Measurements from ENCODE around the gene TBC1D22B. TPM values are rescaled to one million over a fixed set of nuclear protein-coding genes. Genes with fewer than 3 reads are reported as not detected.

Gene TBC1D22B
- total RNA-seq, 1 experiment from 2014 or later: 9.1 TPM

DNA sequence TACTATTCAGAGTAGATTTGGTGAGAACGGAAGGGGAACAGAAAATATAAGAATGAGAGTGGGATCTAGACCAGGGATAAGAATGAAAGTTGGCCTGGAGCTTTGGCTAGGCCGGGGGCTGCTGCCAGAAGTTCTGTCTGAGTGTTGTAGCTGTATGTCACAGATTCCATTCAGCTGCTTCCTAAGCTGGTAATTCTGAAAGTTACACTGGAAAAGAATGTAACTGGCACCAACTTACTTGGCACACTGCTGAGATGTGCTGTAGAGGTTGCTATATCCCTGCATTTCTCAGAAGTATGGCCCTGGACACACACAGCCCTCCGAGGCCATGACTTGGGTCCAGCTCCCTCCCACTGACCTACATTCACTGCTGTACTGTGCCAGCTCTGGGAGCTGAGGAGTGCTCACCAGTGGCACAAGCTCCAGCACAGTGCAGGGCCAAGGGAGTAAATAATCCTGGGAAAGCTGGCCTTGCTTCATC, 26.1 kb downstream of the TBC1D22B start:
- H3K27me3 ChIP-seq (ENCODE audit: low read length): no peaks in the 10 kb centered on the region
- no peak overlapping the region for H3K4me2 ChIP-seq (ENCODE audit: low read length)
- TF ChIP-seq, protein P1, sequence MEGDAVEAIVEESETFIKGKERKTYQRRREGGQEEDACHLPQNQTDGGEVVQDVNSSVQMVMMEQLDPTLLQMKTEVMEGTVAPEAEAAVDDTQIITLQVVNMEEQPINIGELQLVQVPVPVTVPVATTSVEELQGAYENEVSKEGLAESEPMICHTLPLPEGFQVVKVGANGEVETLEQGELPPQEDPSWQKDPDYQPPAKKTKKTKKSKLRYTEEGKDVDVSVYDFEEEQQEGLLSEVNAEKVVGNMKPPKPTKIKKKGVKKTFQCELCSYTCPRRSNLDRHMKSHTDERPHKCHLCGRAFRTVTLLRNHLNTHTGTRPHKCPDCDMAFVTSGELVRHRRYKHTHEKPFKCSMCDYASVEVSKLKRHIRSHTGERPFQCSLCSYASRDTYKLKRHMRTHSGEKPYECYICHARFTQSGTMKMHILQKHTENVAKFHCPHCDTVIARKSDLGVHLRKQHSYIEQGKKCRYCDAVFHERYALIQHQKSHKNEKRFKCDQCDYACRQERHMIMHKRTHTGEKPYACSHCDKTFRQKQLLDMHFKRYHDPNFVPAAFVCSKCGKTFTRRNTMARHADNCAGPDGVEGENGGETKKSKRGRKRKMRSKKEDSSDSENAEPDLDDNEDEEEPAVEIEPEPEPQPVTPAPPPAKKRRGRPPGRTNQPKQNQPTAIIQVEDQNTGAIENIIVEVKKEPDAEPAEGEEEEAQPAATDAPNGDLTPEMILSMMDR (conservative IDR thresholded peaks at IDR 0.05; ENCODE audit: low read depth, low read length): no peak
- no peak for TF ChIP-seq EZH2phosphoT487 (IDR thresholded peaks at IDR 0.05; ENCODE audit: borderline replicate concordance, low read length)
- TF ChIP-seq EZH2 (IDR thresholded peaks at IDR 0.05; ENCODE audit: low read length, unreplicated experiment): no peak
- peaks cover 38% of the 10 kb centered on the region for H3K36me3 ChIP-seq (ENCODE audit: low read depth, low read length)
- no peaks in the 10 kb centered on the region for H3K9me3 ChIP-seq (ENCODE audit: low read length)
- H3K9me2 ChIP-seq (replicated peaks; ENCODE audit: low read length): no peaks in the 10 kb centered on the region
- DNase-seq (no peak), ATAC-seq (no peak)
- no peak overlapping the region for H3K27ac ChIP-seq (ENCODE audit: low read length)
- POLR2A ChIA-PET (ENCODE audit: unreplicated experiment): no interaction called here
- H3K9ac ChIP-seq (ENCODE audit: low read length): no peak overlapping the region
- intact Hi-C loops (cut with micrococcal nuclease): no loop called here
- no peaks in the 10 kb centered on the region for H4K20me1 ChIP-seq (ENCODE audit: low read length)
- no peak overlapping the region for H2AFZ ChIP-seq (ENCODE audit: low read length)
- BruUV-seq (replicated peaks): no TSS peak
- H3K79me2 ChIP-seq (ENCODE audit: low read length): no peaks in the 10 kb centered on the region
- no peak overlapping the region for H3K4me3 ChIP-seq (ENCODE audit: low read length)
- CTCF ChIA-PET: no interaction called here
- no peaks in the 10 kb centered on the region for H3K4me1 ChIP-seq (ENCODE audit: insufficient read depth, low read length)
- no peaks in the 10 kb centered on the region for H3F3A ChIP-seq (ENCODE audit: low read length, unreplicated experiment)

DNA sequence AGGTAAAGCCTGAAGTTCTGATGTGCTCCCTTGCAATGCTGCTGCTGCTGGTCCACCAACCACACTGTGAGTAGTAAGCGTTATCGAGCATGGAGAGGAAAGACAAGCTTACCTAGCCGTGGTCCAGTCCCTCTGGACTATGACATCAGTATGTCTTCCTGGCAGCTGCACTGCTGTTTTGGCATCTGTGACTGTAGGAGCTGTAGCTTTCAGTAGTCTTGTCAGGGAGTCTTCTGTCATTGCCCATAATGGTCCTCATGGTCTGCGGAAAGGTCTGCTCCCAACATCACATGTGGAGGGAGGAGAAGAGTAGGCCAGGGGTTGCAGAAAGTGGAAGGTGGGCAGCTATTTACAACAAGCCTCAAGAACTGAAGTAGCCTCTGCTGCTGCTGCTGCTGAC, 27.2 kb downstream of the TBC1D22B start:
- peaks cover 34% of the 10 kb centered on the region for H3K36me3 ChIP-seq (ENCODE audit: low read depth, low read length)
- CTCF ChIA-PET: no interaction called here
- POLR2A ChIA-PET (ENCODE audit: unreplicated experiment): no interaction called here
- no peaks in the 10 kb centered on the region for H3K27me3 ChIP-seq (ENCODE audit: low read length)
- no peaks in the 10 kb centered on the region for H3K79me2 ChIP-seq (ENCODE audit: low read length)
- TF ChIP-seq, protein P1 (conservative IDR thresholded peaks at IDR 0.05; ENCODE audit: low read depth, low read length): no peak
- TF ChIP-seq EZH2 (IDR thresholded peaks at IDR 0.05; ENCODE audit: low read length, unreplicated experiment): no peak
- TF ChIP-seq EZH2phosphoT487 (IDR thresholded peaks at IDR 0.05; ENCODE audit: borderline replicate concordance, low read length): no peak
- H3K27ac ChIP-seq (ENCODE audit: low read length): no peak overlapping the region
- no peaks in the 10 kb centered on the region for H3K9me2 ChIP-seq (replicated peaks; ENCODE audit: low read length)
- no peak for DNase-seq
- ATAC-seq: no peak
- intact Hi-C loops (cut with micrococcal nuclease): no loop called here
- BruUV-seq (replicated peaks): no TSS peak
- H3K4me2 ChIP-seq (ENCODE audit: low read length): no peak overlapping the region
- H3F3A ChIP-seq (ENCODE audit: low read length, unreplicated experiment): no peaks in the 10 kb centered on the region
- H3K9ac ChIP-seq (ENCODE audit: low read length): no peak overlapping the region
- no peaks in the 10 kb centered on the region for H4K20me1 ChIP-seq (ENCODE audit: low read length)
- no peaks in the 10 kb centered on the region for H3K4me1 ChIP-seq (ENCODE audit: insufficient read depth, low read length)
- H3K9me3 ChIP-seq (ENCODE audit: low read length): no peaks in the 10 kb centered on the region
- H3K4me3 ChIP-seq (ENCODE audit: low read length): no peak overlapping the region
- H2AFZ ChIP-seq (ENCODE audit: low read length): no peak overlapping the region

DNA sequence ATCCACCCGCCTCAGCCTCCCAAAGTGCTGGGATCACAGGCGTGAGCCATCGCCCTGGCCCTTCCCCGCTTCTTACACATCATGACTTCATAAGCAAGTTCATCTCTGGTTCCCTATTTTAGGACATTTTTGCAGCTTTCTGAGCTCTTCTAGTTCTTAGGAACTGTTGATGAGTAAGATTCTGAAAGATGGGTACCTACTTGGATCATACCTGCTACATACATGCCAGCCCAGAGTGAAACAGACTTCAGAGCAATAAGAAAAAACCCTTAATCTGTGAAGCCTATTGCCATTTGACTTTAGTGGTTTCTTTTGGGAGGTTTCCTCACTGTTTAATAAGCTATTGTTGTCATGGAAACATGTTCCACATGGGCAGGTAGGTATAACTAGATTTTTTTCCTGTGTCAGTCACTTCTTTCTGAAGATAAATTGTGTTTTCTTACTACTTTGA, 28.3 kb downstream of the TBC1D22B start:
- Histone ChIP-seq H3K27me3 (ENCODE audit: low read length) (no peaks in the 10 kb centered on the region), H3F3A (ENCODE audit: low read length, unreplicated experiment) (no peaks in the 10 kb centered on the region), H3K4me1 (ENCODE audit: insufficient read depth, low read length) (no peaks in the 10 kb centered on the region), H3K36me3 (ENCODE audit: low read depth, low read length) (peaks cover 34% of the 10 kb centered on the region), H2AFZ (ENCODE audit: low read length) (no peak overlapping the region), H3K27ac (ENCODE audit: low read length) (no peak overlapping the region), H3K79me2 (ENCODE audit: low read length) (no peaks in the 10 kb centered on the region), H3K4me2 (ENCODE audit: low read length) (no peak overlapping the region), H4K20me1 (ENCODE audit: low read length) (no peaks in the 10 kb centered on the region), H3K9ac (ENCODE audit: low read length) (no peak overlapping the region), H3K4me3 (ENCODE audit: low read length) (no peak overlapping the region), H3K9me2 (replicated peaks; ENCODE audit: low read length) (no peaks in the 10 kb centered on the region), H3K9me3 (ENCODE audit: low read length) (no peaks in the 10 kb centered on the region)
- no TSS peak for BruUV-seq (replicated peaks)
- TF ChIP-seq EZH2phosphoT487 (IDR thresholded peaks at IDR 0.05; ENCODE audit: borderline replicate concordance, low read length) (no peak), EZH2 (IDR thresholded peaks at IDR 0.05; ENCODE audit: low read length, unreplicated experiment) (no peak)
- TF ChIP-seq, protein P1 (conservative IDR thresholded peaks at IDR 0.05; ENCODE audit: low read depth, low read length): no peak
- ChIA-PET POLR2A (ENCODE audit: unreplicated experiment) (interaction anchor here (0.6 kb wide), 1 partner anchor 126 kb away, joined by 3 read pairs; no protein-coding TSS in a partner anchor), CTCF (no interaction called here)
- intact Hi-C loops (cut with micrococcal nuclease): no loop called here
- no peak for DNase-seq
- no peak for ATAC-seq

Data from PC-3 (cell line).